HepG2 (cell line): ENCODE measurements around the gene UGT3A2. TPM values are rescaled to one million over a fixed set of nuclear protein-coding genes. Genes with fewer than 3 reads are reported as not detected.

Experiments used
- ATAC-seq: fragments of 200-7000 bp; cut with Tn5 transposase; 3 replicates; pipeline ENCODE4 v1.9.1; 2020; ENCODE audit warnings: mild to moderate bottlenecking, moderate library complexity
- BruUV-seq: library from RNA; stranded (reverse); fragments of 400-500 nt; replicated peaks from 2 replicates; lab custom pipeline; 2021; lab: Mats Ljungman, UMichigan
- CTCF ChIA-PET: fragments of 300-600 bp; formaldehyde crosslinking; extraction: SDS; loops from one replicate; lab custom pipeline; 2021; ENCODE audit warnings: low total read pairs, inconsistent platforms, low intra/inter-chr PET ratio; lab: Yijun Ruan, JAX
- POLR2A ChIA-PET: fragments of 350-600 bp; sonication (Branson Sonifier 250); formaldehyde crosslinking; loops from one replicate; lab custom pipeline; 2020; ENCODE audit warnings: antibody characterized with exemption, inconsistent platforms; lab: Yijun Ruan, JAX
- DNase-seq: peaks from one replicate; pipeline ENCODE4 v3.0.0-alpha.2; 2015; ENCODE audit warnings: low spot score
- FAIRE-seq: peaks from 3 replicates; lab custom pipeline; 2011; peaks lifted over from hg19 to GRCh38; lab: Jason Lieb, UNC
- H2AFZ ChIP-seq: one replicate; pipeline ENCODE4 v1.6.1; 2011; ENCODE audit warnings: low read length, inconsistent platforms
- H3K27ac ChIP-seq: fragments of 300-600 bp; 3 replicates; pipeline ENCODE4 v1.8.0; 2011; ENCODE audit warnings: mixed run types, mild to moderate bottlenecking, mixed read lengths, low read length, inconsistent platforms; ENCODE audit not compliant: insufficient read depth; ENCODE audit errors: extremely low read length
- H3K27me3 ChIP-seq, 2 experiments: fragments of 200-600 bp in 1 of 2; 2 replicates in 1 of 2; 3 replicates in 1 of 2; pipeline versions ENCODE4 v1.6.0 to v1.8.0; 2011; ENCODE audit warnings: low read length in 2 of 2, mild to moderate bottlenecking in 2 of 2, moderate library complexity in 2 of 2, inconsistent platforms in 1 of 2; ENCODE audit not compliant: insufficient read depth in 2 of 2, control insufficient read depth in 1 of 2
- H3K36me3 ChIP-seq, 2 experiments: fragments of 200-600 bp in 1 of 2; replicated peaks in 1 of 2; 2 replicates in 1 of 2; 3 replicates in 1 of 2; pipeline versions ENCODE4 v1.5.1 to v1.8.0; 2011; ENCODE audit warnings: low read length in 2 of 2, inconsistent platforms in 1 of 2; ENCODE audit not compliant: insufficient read depth in 2 of 2, control insufficient read depth in 1 of 2
- H3K4me1 ChIP-seq: 2 replicates; pipeline ENCODE4 v1.5.1; 2012; ENCODE audit warnings: low read length, inconsistent platforms; ENCODE audit not compliant: insufficient read depth
- H3K4me2 ChIP-seq: 2 replicates; pipeline ENCODE4 v1.6.0; 2011; ENCODE audit warnings: low read depth, low read length, inconsistent platforms
- H3K4me3 ChIP-seq, 3 experiments: fragments of 200-600 bp in 1 of 3; sonication (generic), shearing (Covaris generic) in 1 of 3; replicated peaks in 1 of 3; 2 replicates each; pipeline ENCODE4 v1.5.1; 2011 to 2016; ENCODE audit warnings: low read length in 3 of 3, inconsistent platforms in 2 of 3, low read depth in 2 of 3, mild to moderate bottlenecking in 2 of 3, control low read depth in 1 of 3, mixed read lengths in 1 of 3; ENCODE audit not compliant: insufficient read depth in 1 of 3
- H3K79me2 ChIP-seq: one replicate; pipeline ENCODE4 v1.6.1; 2011; ENCODE audit warnings: low read length, inconsistent platforms; ENCODE audit not compliant: insufficient read depth
- H3K9ac ChIP-seq: 2 replicates; pipeline ENCODE4 v1.6.0; 2011; ENCODE audit warnings: mild to moderate bottlenecking, low read depth, low read length, inconsistent platforms; ENCODE audit not compliant: insufficient read depth
- H3K9me3 ChIP-seq: 2 replicates; pipeline ENCODE4 v1.5.1; 2012; ENCODE audit warnings: mild to moderate bottlenecking, low read length
- H4K20me1 ChIP-seq: 2 replicates; pipeline ENCODE4 v1.6.0; 2011; ENCODE audit warnings: inconsistent platforms, mild to moderate bottlenecking, low read length, moderate library complexity; ENCODE audit not compliant: insufficient read depth
- ATF6 ChIP-seq: sonication (generic); formaldehyde crosslinking; conservative IDR thresholded peaks from 2 replicates; pipeline ENCODE4 v1.4.0; 2020; ENCODE audit warnings: missing genetic modification reagents
- DR1 ChIP-seq: sonication (generic); formaldehyde crosslinking; IDR thresholded peaks from 2 replicates; pipeline ENCODE4 v1.8.0; 2021; ENCODE audit warnings: mild to moderate bottlenecking, missing genetic modification reagents, inconsistent platforms
- HHEX ChIP-seq: IDR thresholded peaks from 2 replicates; pipeline ENCODE4 v1.6.1; 2016; ENCODE audit warnings: control low read depth
- IRF1 ChIP-seq: sonication (generic); formaldehyde crosslinking; IDR thresholded peaks from 2 replicates; pipeline ENCODE4 v1.4.0; 2020; ENCODE audit warnings: low read depth, mild to moderate bottlenecking, missing genetic modification reagents
- MLX ChIP-seq: IDR thresholded peaks from 2 replicates; pipeline ENCODE4 v1.6.1; 2016
- NFYB ChIP-seq: sonication (generic); formaldehyde crosslinking; IDR thresholded peaks from 2 replicates; pipeline ENCODE4 v1.4.0; 2020; ENCODE audit warnings: missing genetic modification reagents
- PHF8 ChIP-seq: sonication (generic); formaldehyde crosslinking; IDR thresholded peaks from 2 replicates; pipeline ENCODE4 v1.5.0; 2020; ENCODE audit warnings: missing genetic modification reagents
- SAFB2 ChIP-seq: sonication (generic); formaldehyde crosslinking; IDR thresholded peaks from 2 replicates; pipeline ENCODE4 v1.5.1; 2020; ENCODE audit warnings: missing genetic modification reagents, low read depth, mild to moderate bottlenecking, borderline replicate concordance
- SIX1 ChIP-seq: sonication (generic); formaldehyde crosslinking; IDR thresholded peaks from 2 replicates; pipeline ENCODE4 v1.4.0; 2020; ENCODE audit warnings: missing genetic modification reagents, borderline replicate concordance
- TARDBP ChIP-seq: sonication (generic); formaldehyde crosslinking; IDR thresholded peaks from 2 replicates; pipeline ENCODE4 v1.8.0; 2022; ENCODE audit warnings: mild to moderate bottlenecking, missing genetic modification reagents
- ZMAT5 ChIP-seq: sonication (generic); formaldehyde crosslinking; IDR thresholded peaks from 2 replicates; pipeline ENCODE4 v1.5.0; 2020; ENCODE audit warnings: mild to moderate bottlenecking, low read depth, missing genetic modification reagents, borderline replicate concordance
- ZMYM2 ChIP-seq: sonication (generic); formaldehyde crosslinking; IDR thresholded peaks from 2 replicates; pipeline ENCODE4 v1.8.0; 2022; ENCODE audit warnings: mild to moderate bottlenecking, missing genetic modification reagents
- ZNF124 ChIP-seq: sonication (generic); formaldehyde crosslinking; IDR thresholded peaks from 2 replicates; pipeline ENCODE4 v1.4.0; 2020; ENCODE audit warnings: missing genetic modification reagents
- ZNF235 ChIP-seq: sonication (generic); formaldehyde crosslinking; IDR thresholded peaks from 2 replicates; pipeline ENCODE4 v1.8.1; 2023; ENCODE audit warnings: mild to moderate bottlenecking, missing genetic modification reagents, borderline replicate concordance
- ZNF331 ChIP-seq: sonication (generic); formaldehyde crosslinking; IDR thresholded peaks from 2 replicates; pipeline ENCODE4 v1.4.0; 2020; ENCODE audit warnings: missing genetic modification reagents
- ZNF496 ChIP-seq: sonication (generic); formaldehyde crosslinking; IDR thresholded peaks from 2 replicates; pipeline ENCODE4 v1.8.1; 2023; ENCODE audit warnings: mild to moderate bottlenecking, moderate library complexity, missing genetic modification reagents; ENCODE audit not compliant: insufficient replicate concordance
- ZNF543 ChIP-seq: sonication (generic); formaldehyde crosslinking; IDR thresholded peaks from 2 replicates; pipeline ENCODE4 v1.4.0; 2020; ENCODE audit warnings: mild to moderate bottlenecking, missing genetic modification reagents
- ZNF574 ChIP-seq: sonication (generic); formaldehyde crosslinking; IDR thresholded peaks from 2 replicates; pipeline ENCODE4 v1.4.0; 2020; ENCODE audit warnings: missing genetic modification reagents
- WGBS: methylation state at CpG from one replicate; pipeline ENCODE4 v1.1.6; 2017; ENCODE audit warnings: low lambda C conversion rate; 5-methylcytosine and 5-hydroxymethylcytosine counted together
- in situ Hi-C: cut with HindIII; loops from 2 replicates; pipeline ENCODE4 v1.10.0; 2017; ENCODE audit warnings: low pct_unique_long_range_greater_than_20kb; ENCODE audit not compliant: extremely low pct_ligation_motif_present
- intact Hi-C: fragments of 100-400 bp; cut with micrococcal nuclease; formaldehyde crosslinking; loops from one replicate; pipeline ENCODE4 v1.10.0; 2022; ENCODE audit not compliant: unreplicated experiment
- polyA plus RNA-seq, 8 experiments: library from polyadenylated mRNA; depleted of rRNA in 3 of 8; stranded (reverse) in 7 of 8; unstranded in 1 of 8; fragments of >200 nt; fragmentation: Illumina TruSeq in 4 of 8; extraction: Trizol in 4 of 8; gene quantifications; 2 replicates each; pipeline versions ENCODE4 v1.2.1 to v1.2.3, GENCODE V29; 2011 to 2016; ENCODE audit warnings: low read depth in 4 of 8, missing spikeins in 1 of 8, mixed read lengths in 1 of 8; ENCODE audit not compliant: insufficient read depth in 1 of 8
- total RNA-seq, 5 experiments: library from RNA; depleted of rRNA; stranded (reverse); fragments of >200 nt; fragmentation: Illumina TruSeq; extraction: Trizol; gene quantifications; 2 replicates each; pipeline ENCODE4 v1.2.3, GENCODE V29; 2016; ENCODE audit warnings: low read depth in 1 of 5

UGT3A2 gene
- total and polyA plus RNA-seq, 2 of the 13 experiments (the other 11 are each of a cell fraction or from before 2014, with no cell fraction given), result not detected

GRCh38 chr5:35996076-35996475, 70.6 kb downstream of the UGT3A2 start (continued):
- TF ChIP-seq ATF6, result no peak
- TF ChIP-seq TARDBP, result no peak
- no peak for TF ChIP-seq SIX1 (CRISPR knock-in tag)
- TF ChIP-seq SAFB2 (CRISPR knock-in tag), result no peak
- TF ChIP-seq ZNF574 (CRISPR knock-in tag), result no peak
- no peak for TF ChIP-seq ZNF124 (CRISPR knock-in tag)
- TF ChIP-seq HHEX (CRISPR knock-in tag), result no peak

GRCh38 chr5:35990941-35991611, 75.6 kb downstream of the UGT3A2 start, which contains the start of gene UGT3A1:
UGT3A1 (minus strand) TSS chr5:35991390; CDS start chr5:35991240, 150 bp downstream.
- ATAC-seq (no peak), DNase-seq (no peak), FAIRE-seq (no peak)
- Histone ChIP-seq H3K27me3 (peaks cover 0 to 15% of the 10 kb centered on the region in 2 experiments; a peak in 2 of 5 replicates), H3K4me3 (no peak within 1 kb of the TSS), H3K79me2 (no peaks in the 10 kb centered on the region), H2AFZ (no peak within 1 kb of the TSS), H3K36me3 (no peaks in the 10 kb centered on the region), H3K27ac (no peak within 1 kb of the TSS), H3K9me3 (no peaks in the 10 kb centered on the region), H3K4me2 (no peak within 1 kb of the TSS), H4K20me1 (no peaks in the 10 kb centered on the region), H3K4me1 (no peaks in the 10 kb centered on the region), H3K9ac (no peak within 1 kb of the TSS)
- ChIA-PET CTCF (no interaction called here), POLR2A (no interaction called here)
- in situ Hi-C loops, result no loop called here
- intact Hi-C loops, result no loop called here
- BruUV-seq, result no TSS peak
- 3% methylated on average over 14 of the region's 25 CpGs for WGBS
- TF ChIP-seq ZMYM2 (CRISPR knock-in tag), result no peak
- no peak for TF ChIP-seq ZNF496
- no peak for TF ChIP-seq ZMAT5 (CRISPR knock-in tag)
- TF ChIP-seq DR1, result no peak
- TF ChIP-seq ZNF543 (CRISPR knock-in tag), result no peak
- no peak for TF ChIP-seq ZNF235 (CRISPR knock-in tag)
- TF ChIP-seq NFYB (CRISPR knock-in tag), result no peak
- no peak for TF ChIP-seq MLX (CRISPR knock-in tag)
- no peak for TF ChIP-seq PHF8
- TF ChIP-seq IRF1 (CRISPR knock-in tag), result no peak
- TF ChIP-seq ZNF331 (CRISPR knock-in tag), result no peak
